ENCODE data around the gene PPM1M. TPM values are rescaled to one million over a fixed set of nuclear protein-coding genes. Genes with fewer than 3 reads are reported as not detected.

PPM1M gene
- total RNA-seq, 1 donor from 2014 or later, result 8.0 TPM

DNA sequence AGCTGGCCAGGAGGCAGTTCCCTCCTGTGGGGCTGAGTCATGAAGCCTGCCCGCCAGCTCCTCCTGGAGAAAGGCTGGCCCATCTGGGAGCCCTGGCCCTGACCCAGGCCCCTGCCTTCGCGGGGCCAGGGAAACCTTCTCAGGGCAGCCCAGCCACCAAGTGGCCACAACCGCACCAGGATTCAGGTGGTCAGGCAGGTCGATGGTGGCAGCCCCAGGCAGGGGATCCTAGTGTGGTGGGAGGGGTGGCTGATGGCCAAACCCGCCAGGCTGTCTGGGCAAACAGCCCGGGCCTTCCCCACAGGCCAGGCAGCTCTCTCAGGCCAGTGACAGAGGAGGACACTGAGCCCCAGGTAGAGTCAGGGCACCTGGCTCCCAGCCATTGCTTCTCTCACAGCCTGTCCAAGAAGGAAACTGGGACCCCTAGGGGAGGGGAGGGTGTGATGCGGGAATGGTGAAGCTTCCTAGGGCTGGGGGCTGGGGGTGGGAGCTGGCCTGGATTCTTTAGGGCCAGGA lies 7.8 kb upstream of the PPM1M start:
- Mint-ChIP-seq H3K4me3 (peak overlapping the region; percentile 98), H3K27me3 (no peaks in the 10 kb centered on the region), H3K36me3 (no peaks in the 10 kb centered on the region), H3K4me1 (ENCODE audit: unreplicated experiment) (peaks cover 18% of the 10 kb centered on the region), H3K9me3 (no peaks in the 10 kb centered on the region), H3K27ac (no peak overlapping the region)
- no peak for DNase-seq (ENCODE audit: extremely low spot score, unreplicated experiment)
- TF ChIP-seq CTCF (conservative IDR thresholded peaks at IDR 0.05), result no peak

GRCh38 chr3:52238193-52238760 lies 7.3 kb upstream of the PPM1M start:
- Mint-ChIP-seq H3K9me3 (no peaks in the 10 kb centered on the region), H3K4me3 (peak overlapping the region; percentile 98), H3K27me3 (no peaks in the 10 kb centered on the region), H3K36me3 (no peaks in the 10 kb centered on the region), H3K4me1 (ENCODE audit: unreplicated experiment) (peaks cover 18% of the 10 kb centered on the region), H3K27ac (peak overlapping the region; percentile 93)
- no peak for TF ChIP-seq CTCF (conservative IDR thresholded peaks at IDR 0.05)
- DNase-seq (ENCODE audit: extremely low spot score, unreplicated experiment), result no peak

- no peaks in the 10 kb centered on the region for H3K27me3 Mint-ChIP-seq
- peaks cover 18% of the 10 kb centered on the region for H3K4me1 Mint-ChIP-seq (ENCODE audit: unreplicated experiment)
- peak within 1 kb of the TSS; percentile 98 for H3K4me3 Mint-ChIP-seq
- peak within 1 kb of the TSS; percentile 93 for H3K27ac Mint-ChIP-seq
- TF ChIP-seq CTCF (conservative IDR thresholded peaks at IDR 0.05), result peak; percentile 55
- DNase-seq (ENCODE audit: extremely low spot score, unreplicated experiment), result peak; percentile 88
- H3K9me3 Mint-ChIP-seq, result no peaks in the 10 kb centered on the region
- H3K36me3 Mint-ChIP-seq, result no peaks in the 10 kb centered on the region
Observed at GRCh38 chr3:52238761-52239701, 6.5 kb upstream of the PPM1M start, which contains the start of gene TWF2. TSS of gene TWF2 (minus strand) at chr3:52239158. CDS start at chr3:52239016, 142 bp downstream.

- peaks cover 4% of the 10 kb centered on the region for H3K27me3 Mint-ChIP-seq
- DNase-seq (ENCODE audit: extremely low spot score, unreplicated experiment), result no peak
- no peaks in the 10 kb centered on the region for H3K36me3 Mint-ChIP-seq
- H3K27ac Mint-ChIP-seq, result peak overlapping the region; percentile 76
- peaks cover 18% of the 10 kb centered on the region for H3K4me1 Mint-ChIP-seq (ENCODE audit: unreplicated experiment)
- no peaks in the 10 kb centered on the region for H3K9me3 Mint-ChIP-seq
- TF ChIP-seq CTCF (conservative IDR thresholded peaks at IDR 0.05), result no peak
- peak overlapping the region; percentile 98 for H3K4me3 Mint-ChIP-seq
Observed at GRCh38 chr3:52240059-52240885, 5.3 kb upstream of the PPM1M start.

DNA sequence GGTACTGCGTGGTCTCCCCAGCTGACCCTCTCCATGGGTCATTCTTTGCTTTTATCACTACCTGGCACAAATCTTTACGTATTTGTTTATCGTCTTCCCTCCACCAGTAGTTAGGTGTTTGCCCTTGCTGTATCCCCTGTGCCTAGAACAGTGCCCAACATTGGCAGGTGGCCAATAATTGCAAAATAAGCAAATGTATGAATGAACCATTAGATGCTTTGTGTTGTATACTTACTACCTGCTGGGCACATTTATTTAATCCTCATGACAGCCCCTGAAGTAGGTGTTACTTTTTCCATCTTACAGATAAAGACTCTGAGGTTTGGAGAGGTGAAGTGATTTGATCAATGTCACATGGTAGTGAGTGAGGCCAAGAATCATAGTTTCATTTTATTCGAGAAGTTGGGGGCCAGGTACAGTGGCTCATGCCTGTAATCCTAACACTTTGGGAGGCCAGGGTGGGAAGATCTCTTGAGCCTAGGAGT lies 4.6 kb upstream of the PPM1M start:
- Mint-ChIP-seq H3K4me1 (ENCODE audit: unreplicated experiment) (peaks cover 18% of the 10 kb centered on the region), H3K4me3 (peak overlapping the region; percentile 72)

More for the DNA sequence above, 4.6 kb upstream of the PPM1M start:
- peaks cover 5% of the 10 kb centered on the region for H3K27me3 Mint-ChIP-seq
- no peaks in the 10 kb centered on the region for H3K9me3 Mint-ChIP-seq
- no peak for DNase-seq (ENCODE audit: extremely low spot score, unreplicated experiment)
- H3K27ac Mint-ChIP-seq, result peak overlapping the region; percentile 76
- no peaks in the 10 kb centered on the region for H3K36me3 Mint-ChIP-seq
- TF ChIP-seq CTCF (conservative IDR thresholded peaks at IDR 0.05), result no peak
